Measurements from ENCODE around the gene RBBP5.

- TF ChIP-seq CTCF (IDR thresholded peaks at IDR 0.05), result no peak
- TF ChIP-seq EZH2 (IDR thresholded peaks at IDR 0.05; ENCODE audit: borderline replicate concordance, insufficient read depth, low read depth, low read length, poor library complexity, severe bottlenecking), result no peak
Observed at GRCh38 chr1:205067031-205067430, 54.7 kb downstream of the RBBP5 start.

Data from B cell (primary cell).